Neural cell (in vitro differentiated cells): ENCODE measurements around the gene PCNX1. TPM values are rescaled to one million over a fixed set of nuclear protein-coding genes. Genes with fewer than 3 reads are reported as not detected.

Source experiments
- H2AFZ ChIP-seq: fragments of 200-600, 300-800 bp; sonication (generic), shearing (Covaris generic); 2 replicates; pipeline ENCODE4 v1.6.0; 2014; ENCODE audit warnings: low read depth, mild to moderate bottlenecking, antibody characterized with exemption, low read length, moderate library complexity
- H3F3A ChIP-seq: fragments of 200-600 bp; shearing (Covaris generic); 2 replicates; pipeline ENCODE4 v1.6.1; 2016; ENCODE audit warnings: mild to moderate bottlenecking, moderate library complexity, mixed read lengths, antibody characterized with exemption, low read length; ENCODE audit not compliant: insufficient read depth, poor library complexity, severe bottlenecking
- H3K27ac ChIP-seq: fragments of 200-600, 300-800 bp; sonication (generic), shearing (Covaris generic); 2 replicates; pipeline ENCODE4 v1.5.1; 2014; ENCODE audit warnings: mild to moderate bottlenecking, low read length, moderate library complexity
- H3K27me3 ChIP-seq: fragments of 300-800, 200-600 bp; sonication (generic), shearing (Covaris generic); 2 replicates; pipeline ENCODE4 v1.6.0; 2014; ENCODE audit warnings: mild to moderate bottlenecking, low read depth, low read length, moderate library complexity; ENCODE audit not compliant: insufficient read depth
- H3K36me3 ChIP-seq: fragments of 300-800, 200-600 bp; sonication (generic), shearing (Covaris generic); 2 replicates; pipeline ENCODE4 v1.5.1; 2014; ENCODE audit warnings: mild to moderate bottlenecking, antibody characterized with exemption, low read length, moderate library complexity; ENCODE audit not compliant: insufficient read depth
- H3K4me2 ChIP-seq: fragments of 300-800, 200-600 bp; sonication (generic), shearing (Covaris generic); 2 replicates; pipeline ENCODE4 v1.6.0; 2014; ENCODE audit warnings: mild to moderate bottlenecking, low read length
- H3K4me3 ChIP-seq: fragments of 300-800, 200-600 bp; sonication (generic), shearing (Covaris generic); 2 replicates; pipeline ENCODE4 v1.5.1; 2014; ENCODE audit warnings: mild to moderate bottlenecking, low read length, moderate library complexity
- H3K79me2 ChIP-seq: fragments of 200-600 bp; shearing (Covaris generic); replicated peaks from 2 replicates; pipeline ENCODE4 v1.6.0; 2014; ENCODE audit warnings: mild to moderate bottlenecking, low read length, moderate library complexity; ENCODE audit not compliant: insufficient read depth
- H3K9ac ChIP-seq: fragments of 300-800, 200-600 bp; sonication (generic), shearing (Covaris generic); 2 replicates; pipeline ENCODE4 v1.6.1; 2016; ENCODE audit warnings: mild to moderate bottlenecking, low read length, mixed read lengths
- H3K9me2 ChIP-seq: fragments of 200-600 bp; shearing (Covaris generic); 2 replicates; pipeline ENCODE4 v1.6.1; 2016; ENCODE audit warnings: mild to moderate bottlenecking, low read length, mixed read lengths; ENCODE audit not compliant: insufficient read depth
- H3K9me3 ChIP-seq: fragments of 200-600, 300-800 bp; sonication (generic), shearing (Covaris generic); 2 replicates; pipeline ENCODE4 v1.6.1; 2016; ENCODE audit warnings: mild to moderate bottlenecking, mixed run types, low read length, moderate library complexity, mixed read lengths
- H4K20me1 ChIP-seq: fragments of 200-600 bp; shearing (Covaris generic); 2 replicates; pipeline ENCODE4 v1.6.1; 2016; ENCODE audit warnings: mild to moderate bottlenecking, mixed run types; ENCODE audit not compliant: insufficient read depth
- EP300 ChIP-seq: fragments of 450-650 bp; conservative IDR thresholded peaks from 2 replicates; pipeline ENCODE4 v1.6.1; 2014; ENCODE audit warnings: antibody characterized with exemption, mild to moderate bottlenecking, moderate library complexity; ENCODE audit not compliant: poor library complexity, severe bottlenecking
- EZH2 ChIP-seq: fragments of 200-600, 300-800 bp; shearing (Covaris generic), sonication (generic); IDR thresholded peaks from 2 replicates; pipeline ENCODE4 v1.6.1; 2014; ENCODE audit warnings: antibody characterized with exemption, low read length, borderline replicate concordance, mild to moderate bottlenecking; ENCODE audit not compliant: insufficient read depth, poor library complexity, severe bottlenecking
- MXI1 ChIP-seq: fragments of 450-650 bp; conservative IDR thresholded peaks from 2 replicates; pipeline ENCODE4 v1.6.1; 2014; ENCODE audit warnings: antibody characterized with exemption, mild to moderate bottlenecking; ENCODE audit not compliant: poor library complexity, severe bottlenecking
- POLR2AphosphoS5 ChIP-seq: IDR thresholded peaks from 2 replicates; pipeline ENCODE4 v1.6.1; 2012
- RAD21 ChIP-seq: fragments of 450-650 bp; conservative IDR thresholded peaks from 2 replicates; pipeline ENCODE4 v1.6.1; 2014; ENCODE audit warnings: antibody characterized with exemption, mild to moderate bottlenecking, moderate library complexity
- SMC3 ChIP-seq: fragments of 450-650 bp; conservative IDR thresholded peaks from 2 replicates; pipeline ENCODE4 v1.6.1; 2014; ENCODE audit warnings: antibody characterized with exemption, mild to moderate bottlenecking, moderate library complexity; ENCODE audit not compliant: poor library complexity
- TAF1 ChIP-seq: IDR thresholded peaks from 2 replicates; pipeline ENCODE4 v1.6.1; 2012; ENCODE audit warnings: low read depth
- polyA plus RNA-seq: library from polyadenylated mRNA; depleted of rRNA; stranded (reverse); fragments of >200 nt; gene quantifications from 2 replicates; pipeline ENCODE4 v1.2.3, GENCODE V29; 2014
- TF ChIP-seq, protein P1 (sequence below): fragments of 450-650 bp; IDR thresholded peaks from 2 replicates; pipeline ENCODE4 v1.5.1; 2014; ENCODE audit warnings: antibody characterized with exemption, mild to moderate bottlenecking, moderate library complexity; ENCODE audit not compliant: poor library complexity, severe bottlenecking
- TF ChIP-seq, protein P2 (sequence below): IDR thresholded peaks from 2 replicates; pipeline ENCODE4 v1.6.1; 2012; ENCODE audit warnings: borderline replicate concordance

Gene PCNX1
- polyA plus RNA-seq, 1 donor from 2014 or later = 23.7 TPM

DNA sequence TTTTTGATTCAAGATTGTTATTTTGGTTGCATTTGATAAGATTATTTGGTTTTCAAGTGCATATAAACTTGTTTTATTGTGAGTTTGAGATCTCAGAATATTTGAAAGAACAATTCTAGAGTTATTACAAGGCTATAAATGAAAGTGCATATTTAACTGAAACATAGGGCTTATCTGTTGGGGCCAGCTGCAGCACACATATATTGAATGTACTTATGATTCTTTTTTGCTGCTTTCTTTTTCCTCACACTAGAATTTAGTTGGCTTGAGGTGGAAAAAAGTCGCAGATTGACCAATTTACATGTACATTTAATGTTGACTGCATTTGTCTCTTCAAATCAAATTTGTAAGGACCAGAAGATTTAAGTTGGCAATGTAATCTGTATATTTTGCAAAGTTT is 88.0 kb downstream of the PCNX1 start:
- no peaks in the 10 kb centered on the region for H3K27me3 ChIP-seq
- H3K36me3 ChIP-seq = no peaks in the 10 kb centered on the region
- no peaks in the 10 kb centered on the region for H3K9me3 ChIP-seq
- H2AFZ ChIP-seq = no peak overlapping the region
- H3K79me2 ChIP-seq = peaks cover 3% of the 10 kb centered on the region
- H3K4me3 ChIP-seq = no peak overlapping the region
- H3K4me2 ChIP-seq = no peak overlapping the region
- no peaks in the 10 kb centered on the region for H4K20me1 ChIP-seq
- no peak overlapping the region for H3K9ac ChIP-seq
- H3K27ac ChIP-seq = no peak overlapping the region
- no peak for TF ChIP-seq TAF1
- TF ChIP-seq, protein P1, sequence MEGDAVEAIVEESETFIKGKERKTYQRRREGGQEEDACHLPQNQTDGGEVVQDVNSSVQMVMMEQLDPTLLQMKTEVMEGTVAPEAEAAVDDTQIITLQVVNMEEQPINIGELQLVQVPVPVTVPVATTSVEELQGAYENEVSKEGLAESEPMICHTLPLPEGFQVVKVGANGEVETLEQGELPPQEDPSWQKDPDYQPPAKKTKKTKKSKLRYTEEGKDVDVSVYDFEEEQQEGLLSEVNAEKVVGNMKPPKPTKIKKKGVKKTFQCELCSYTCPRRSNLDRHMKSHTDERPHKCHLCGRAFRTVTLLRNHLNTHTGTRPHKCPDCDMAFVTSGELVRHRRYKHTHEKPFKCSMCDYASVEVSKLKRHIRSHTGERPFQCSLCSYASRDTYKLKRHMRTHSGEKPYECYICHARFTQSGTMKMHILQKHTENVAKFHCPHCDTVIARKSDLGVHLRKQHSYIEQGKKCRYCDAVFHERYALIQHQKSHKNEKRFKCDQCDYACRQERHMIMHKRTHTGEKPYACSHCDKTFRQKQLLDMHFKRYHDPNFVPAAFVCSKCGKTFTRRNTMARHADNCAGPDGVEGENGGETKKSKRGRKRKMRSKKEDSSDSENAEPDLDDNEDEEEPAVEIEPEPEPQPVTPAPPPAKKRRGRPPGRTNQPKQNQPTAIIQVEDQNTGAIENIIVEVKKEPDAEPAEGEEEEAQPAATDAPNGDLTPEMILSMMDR = no peak
- TF ChIP-seq EP300 = no peak
- TF ChIP-seq RAD21 = no peak
- TF ChIP-seq SMC3 = no peak
- H3K9me2 ChIP-seq = no peaks in the 10 kb centered on the region
- H3F3A ChIP-seq = no peaks in the 10 kb centered on the region

DNA sequence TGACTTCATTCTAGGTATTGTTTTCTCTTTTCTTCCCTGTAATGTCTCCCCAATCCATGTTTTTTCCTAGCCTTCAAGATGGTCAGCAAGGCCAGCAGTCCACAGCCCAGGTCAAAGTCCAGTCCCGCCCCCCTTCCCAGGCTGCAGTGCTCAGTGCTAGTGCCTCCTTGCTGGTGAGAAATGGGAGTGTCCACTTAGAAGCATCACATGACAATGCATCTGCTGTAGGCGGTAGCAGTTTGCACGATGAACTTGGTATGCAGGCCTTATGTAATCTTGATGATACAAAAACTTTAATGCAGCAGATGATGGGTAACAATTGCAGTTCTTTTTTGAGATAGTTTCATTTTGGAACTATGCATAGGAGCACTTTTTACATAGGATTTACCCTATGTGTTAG is 88.4 kb downstream of the PCNX1 start:
- H3K9me3 ChIP-seq = no peaks in the 10 kb centered on the region
- H3K27ac ChIP-seq = no peak overlapping the region
- H3K4me3 ChIP-seq = no peak overlapping the region
- H4K20me1 ChIP-seq = no peaks in the 10 kb centered on the region
- no peak overlapping the region for H3K4me2 ChIP-seq
- H3K79me2 ChIP-seq = peaks cover 3% of the 10 kb centered on the region
- no peak overlapping the region for H2AFZ ChIP-seq
- TF ChIP-seq, protein P2, sequence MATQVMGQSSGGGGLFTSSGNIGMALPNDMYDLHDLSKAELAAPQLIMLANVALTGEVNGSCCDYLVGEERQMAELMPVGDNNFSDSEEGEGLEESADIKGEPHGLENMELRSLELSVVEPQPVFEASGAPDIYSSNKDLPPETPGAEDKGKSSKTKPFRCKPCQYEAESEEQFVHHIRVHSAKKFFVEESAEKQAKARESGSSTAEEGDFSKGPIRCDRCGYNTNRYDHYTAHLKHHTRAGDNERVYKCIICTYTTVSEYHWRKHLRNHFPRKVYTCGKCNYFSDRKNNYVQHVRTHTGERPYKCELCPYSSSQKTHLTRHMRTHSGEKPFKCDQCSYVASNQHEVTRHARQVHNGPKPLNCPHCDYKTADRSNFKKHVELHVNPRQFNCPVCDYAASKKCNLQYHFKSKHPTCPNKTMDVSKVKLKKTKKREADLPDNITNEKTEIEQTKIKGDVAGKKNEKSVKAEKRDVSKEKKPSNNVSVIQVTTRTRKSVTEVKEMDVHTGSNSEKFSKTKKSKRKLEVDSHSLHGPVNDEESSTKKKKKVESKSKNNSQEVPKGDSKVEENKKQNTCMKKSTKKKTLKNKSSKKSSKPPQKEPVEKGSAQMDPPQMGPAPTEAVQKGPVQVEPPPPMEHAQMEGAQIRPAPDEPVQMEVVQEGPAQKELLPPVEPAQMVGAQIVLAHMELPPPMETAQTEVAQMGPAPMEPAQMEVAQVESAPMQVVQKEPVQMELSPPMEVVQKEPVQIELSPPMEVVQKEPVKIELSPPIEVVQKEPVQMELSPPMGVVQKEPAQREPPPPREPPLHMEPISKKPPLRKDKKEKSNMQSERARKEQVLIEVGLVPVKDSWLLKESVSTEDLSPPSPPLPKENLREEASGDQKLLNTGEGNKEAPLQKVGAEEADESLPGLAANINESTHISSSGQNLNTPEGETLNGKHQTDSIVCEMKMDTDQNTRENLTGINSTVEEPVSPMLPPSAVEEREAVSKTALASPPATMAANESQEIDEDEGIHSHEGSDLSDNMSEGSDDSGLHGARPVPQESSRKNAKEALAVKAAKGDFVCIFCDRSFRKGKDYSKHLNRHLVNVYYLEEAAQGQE = no peak
- H3F3A ChIP-seq = no peaks in the 10 kb centered on the region
- H3K9ac ChIP-seq = no peak overlapping the region
- no peaks in the 10 kb centered on the region for H3K36me3 ChIP-seq
- no peaks in the 10 kb centered on the region for H3K9me2 ChIP-seq
- no peaks in the 10 kb centered on the region for H3K27me3 ChIP-seq

DNA sequence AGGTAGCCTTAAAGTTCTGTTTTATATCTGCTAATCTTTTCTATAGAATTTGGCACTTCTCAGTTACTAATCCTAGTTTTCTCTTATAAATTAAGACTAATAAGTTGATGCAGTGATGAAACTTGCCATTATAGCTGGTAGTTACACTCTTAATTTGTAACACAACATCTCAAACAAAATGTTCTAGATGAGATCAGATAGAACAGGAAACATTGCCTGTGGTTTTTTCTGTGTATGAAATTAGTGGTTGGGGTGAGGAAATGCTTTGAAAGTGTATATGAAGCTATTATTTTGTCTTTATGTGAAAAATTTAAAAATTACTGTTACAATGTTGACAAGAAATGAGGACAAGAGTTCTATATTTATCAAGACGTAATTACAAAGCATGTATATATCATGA is 91.9 kb downstream of the PCNX1 start:
- no peaks in the 10 kb centered on the region for H3K9me3 ChIP-seq
- no peak overlapping the region for H3K27ac ChIP-seq
- H3K4me2 ChIP-seq = no peak overlapping the region
- H3K4me3 ChIP-seq = no peak overlapping the region
- H3K79me2 ChIP-seq = no peaks in the 10 kb centered on the region
- H2AFZ ChIP-seq = no peak overlapping the region
- TF ChIP-seq, protein P1 = no peak
- TF ChIP-seq SMC3 (no peak), MXI1 (no peak), TAF1 (no peak), EP300 (no peak), POLR2AphosphoS5 (no peak), RAD21 (no peak), EZH2 (no peak)
- TF ChIP-seq, protein P2 = no peak
- no peaks in the 10 kb centered on the region for H4K20me1 ChIP-seq
- H3F3A ChIP-seq = no peaks in the 10 kb centered on the region
- no peaks in the 10 kb centered on the region for H3K36me3 ChIP-seq
- no peaks in the 10 kb centered on the region for H3K27me3 ChIP-seq
- H3K9me2 ChIP-seq = no peaks in the 10 kb centered on the region
- no peak overlapping the region for H3K9ac ChIP-seq
